Natural killer cell (primary cell): ENCODE measurements around the gene PAQR5. TPM values are rescaled to one million over a fixed set of nuclear protein-coding genes. Genes with fewer than 3 reads are reported as not detected.

Experiments used
- ATAC-seq, 3 donors: fragments of 150-1000 bp in 2 of 3; fragments of 200-7000 bp in 1 of 3; cut with Tn5 transposase; 1 replicate in 1 of 3; 2 replicates in 2 of 3; pipeline ENCODE4 v1.10.0; 2021; ENCODE audit warnings: mild to moderate bottlenecking in 2 of 3, moderate library complexity in 2 of 3
- DNase-seq, 2 donors: peaks; one replicate each; pipeline versions ENCODE4 v3.0.0 to v3.0.0-alpha.2; 2013 to 2021; ENCODE audit warnings: mixed read lengths in 1 of 2
- H3K27ac ChIP-seq: one replicate; pipeline ENCODE4 v1.5.1; 2013; ENCODE audit warnings: mild to moderate bottlenecking, low read length
- H3K27me3 ChIP-seq: one replicate; pipeline ENCODE4 v1.6.1; 2013; ENCODE audit warnings: low read length; ENCODE audit not compliant: control insufficient read depth, insufficient read depth
- H3K36me3 ChIP-seq: one replicate; pipeline ENCODE4 v1.6.1; 2013; ENCODE audit warnings: low read length; ENCODE audit not compliant: control insufficient read depth, insufficient read depth
- H3K4me1 ChIP-seq: one replicate; pipeline ENCODE4 v1.6.1; 2013; ENCODE audit warnings: low read length; ENCODE audit not compliant: control insufficient read depth, insufficient read depth
- H3K4me3 ChIP-seq: one replicate; pipeline ENCODE4 v1.5.1; 2013; ENCODE audit warnings: low read length
- H3K9me3 ChIP-seq: one replicate; pipeline ENCODE4 v1.6.1; 2013; ENCODE audit warnings: low read length; ENCODE audit not compliant: control insufficient read depth, insufficient read depth
- H3K27ac Mint-ChIP-seq, 2 donors: one replicate each; pipeline ENCODE4 v1.8.0; 2022; ENCODE audit warnings: mild to moderate bottlenecking in 2 of 2, mixed read lengths in 2 of 2, moderate library complexity in 1 of 2
- H3K27me3 Mint-ChIP-seq, 2 donors: one replicate each; pipeline ENCODE4 v1.8.0; 2022; ENCODE audit warnings: low read depth in 2 of 2, mixed read lengths in 2 of 2
- H3K36me3 Mint-ChIP-seq: one replicate; pipeline ENCODE4 v1.8.0; 2022; ENCODE audit warnings: mixed read lengths
- H3K4me1 Mint-ChIP-seq, 2 donors: one replicate each; pipeline ENCODE4 v1.8.0; 2022; ENCODE audit warnings: mixed read lengths in 2 of 2
- H3K4me3 Mint-ChIP-seq: one replicate; pipeline ENCODE4 v1.8.0; 2022; ENCODE audit warnings: mild to moderate bottlenecking, moderate library complexity, mixed read lengths
- H3K9me3 Mint-ChIP-seq, 2 donors: one replicate each; pipeline ENCODE4 v1.8.0; 2022; ENCODE audit warnings: mixed read lengths in 2 of 2
- WGBS: methylation state at CpG from one replicate; pipeline ENCODE4 v1.1.7; 2013; ENCODE audit warnings: missing lambda C conversion rate; ENCODE audit not compliant: insufficient coverage; 5-methylcytosine and 5-hydroxymethylcytosine counted together
- intact Hi-C: fragments of 100-400 bp; cut with micrococcal nuclease; formaldehyde crosslinking; loops from one replicate; pipeline ENCODE4 v1.14.2; 2022
- total RNA-seq, 4 donors: library from RNA; stranded (reverse); fragments of 120-200 nt in 1 of 4; gene quantifications; one replicate each; pipeline versions ENCODE4 v1.2.3 to v1.2.4, GENCODE V29; 2013 to 2022
- TF ChIP-seq, protein P1 (sequence below): fragments of 200-600 bp; IDR thresholded peaks from one replicate; pipeline ENCODE4 v1.8.0; 2022; ENCODE audit warnings: antibody characterized with exemption

PAQR5 gene
- total RNA-seq, 3 donors from 2014 or later (not counting 1 experiment from before 2014, with no cell fraction given): 0.40 to 1.1 (median 0.59) TPM

- Mint-ChIP-seq H3K36me3 (no peaks in the 10 kb centered on the region), H3K27ac (no peak overlapping the region), H3K4me3 (no peak overlapping the region), H3K9me3 (no peaks in the 10 kb centered on the region), H3K4me1 (peaks cover 0 to 8% of the 10 kb centered on the region in 2 donors), H3K27me3 (peaks cover 0 to 8% of the 10 kb centered on the region in 2 donors)
- 86% methylated on average over 5 of the region's 5 CpGs for WGBS
- Histone ChIP-seq H3K9me3 (no peaks in the 10 kb centered on the region), H3K36me3 (no peaks in the 10 kb centered on the region), H3K4me1 (peaks cover 6% of the 10 kb centered on the region), H3K27ac (no peak overlapping the region), H3K4me3 (no peak overlapping the region), H3K27me3 (no peaks in the 10 kb centered on the region)
- DNase-seq: no peak
- no peak for ATAC-seq
- intact Hi-C loops: no loop called here
- TF ChIP-seq, protein P1, sequence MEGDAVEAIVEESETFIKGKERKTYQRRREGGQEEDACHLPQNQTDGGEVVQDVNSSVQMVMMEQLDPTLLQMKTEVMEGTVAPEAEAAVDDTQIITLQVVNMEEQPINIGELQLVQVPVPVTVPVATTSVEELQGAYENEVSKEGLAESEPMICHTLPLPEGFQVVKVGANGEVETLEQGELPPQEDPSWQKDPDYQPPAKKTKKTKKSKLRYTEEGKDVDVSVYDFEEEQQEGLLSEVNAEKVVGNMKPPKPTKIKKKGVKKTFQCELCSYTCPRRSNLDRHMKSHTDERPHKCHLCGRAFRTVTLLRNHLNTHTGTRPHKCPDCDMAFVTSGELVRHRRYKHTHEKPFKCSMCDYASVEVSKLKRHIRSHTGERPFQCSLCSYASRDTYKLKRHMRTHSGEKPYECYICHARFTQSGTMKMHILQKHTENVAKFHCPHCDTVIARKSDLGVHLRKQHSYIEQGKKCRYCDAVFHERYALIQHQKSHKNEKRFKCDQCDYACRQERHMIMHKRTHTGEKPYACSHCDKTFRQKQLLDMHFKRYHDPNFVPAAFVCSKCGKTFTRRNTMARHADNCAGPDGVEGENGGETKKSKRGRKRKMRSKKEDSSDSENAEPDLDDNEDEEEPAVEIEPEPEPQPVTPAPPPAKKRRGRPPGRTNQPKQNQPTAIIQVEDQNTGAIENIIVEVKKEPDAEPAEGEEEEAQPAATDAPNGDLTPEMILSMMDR: no peak
Measured at GRCh38 chr15:69395991-69396390, 97.3 kb downstream of the PAQR5 start.

DNA sequence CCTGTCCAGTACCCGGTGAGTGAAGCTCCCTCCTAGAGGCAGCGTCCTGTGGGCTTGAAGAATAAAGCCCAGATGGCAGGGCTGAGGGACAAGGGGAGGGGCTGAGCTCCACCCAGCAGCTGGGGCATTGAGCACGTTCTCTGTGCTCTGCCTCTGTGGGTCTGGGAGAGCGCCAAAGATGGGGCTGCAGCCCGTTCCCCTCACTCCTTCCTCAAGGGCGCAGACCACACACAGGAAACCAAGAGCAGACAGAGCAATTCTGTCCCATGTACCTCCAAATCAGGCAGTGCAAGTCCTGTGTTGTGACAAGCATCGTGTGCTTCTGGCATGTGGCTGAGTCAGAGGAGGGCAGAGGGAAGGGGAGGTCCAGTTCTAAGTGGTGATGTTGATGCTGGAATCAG, 99.8 kb downstream of the PAQR5 start:
- H3K4me1 ChIP-seq: peaks cover 6% of the 10 kb centered on the region
- H3K36me3 Mint-ChIP-seq: no peaks in the 10 kb centered on the region
- no peaks in the 10 kb centered on the region for H3K9me3 Mint-ChIP-seq
- H3K4me3 Mint-ChIP-seq: no peak overlapping the region
- H3K27me3 Mint-ChIP-seq: peaks cover 0 to 2% of the 10 kb centered on the region in 2 donors
- no peak overlapping the region for H3K27ac Mint-ChIP-seq
- peaks cover 0 to 8% of the 10 kb centered on the region in 2 donors for H3K4me1 Mint-ChIP-seq
- no peak for ATAC-seq
- intact Hi-C loops: no loop called here
- no peak overlapping the region for H3K27ac ChIP-seq
- no peaks in the 10 kb centered on the region for H3K36me3 ChIP-seq
- 10% methylated on average over 7 of the region's 7 CpGs for WGBS
- no peaks in the 10 kb centered on the region for H3K27me3 ChIP-seq
- DNase-seq: no peak
- no peak overlapping the region for H3K4me3 ChIP-seq
- TF ChIP-seq, protein P1: no peak
- H3K9me3 ChIP-seq: no peaks in the 10 kb centered on the region

- Histone ChIP-seq H3K4me1 (no peaks in the 10 kb centered on the region), H3K36me3 (no peaks in the 10 kb centered on the region), H3K27me3 (no peaks in the 10 kb centered on the region), H3K27ac (no peak overlapping the region), H3K4me3 (no peak overlapping the region), H3K9me3 (no peaks in the 10 kb centered on the region)
- Mint-ChIP-seq H3K27me3 (no peaks in the 10 kb centered on the region), H3K27ac (no peak overlapping the region), H3K36me3 (no peaks in the 10 kb centered on the region), H3K4me3 (no peak overlapping the region), H3K9me3 (no peaks in the 10 kb centered on the region), H3K4me1 (no peaks in the 10 kb centered on the region)
- WGBS: 91% methylated on average over 6 of the region's 6 CpGs
- ATAC-seq (no peak), DNase-seq (no peak)
- intact Hi-C loops: no loop called here
- TF ChIP-seq, protein P1: no peak
Measured at GRCh38 chr15:69400850-69401249, 102.1 kb downstream of the PAQR5 start.

DNA sequence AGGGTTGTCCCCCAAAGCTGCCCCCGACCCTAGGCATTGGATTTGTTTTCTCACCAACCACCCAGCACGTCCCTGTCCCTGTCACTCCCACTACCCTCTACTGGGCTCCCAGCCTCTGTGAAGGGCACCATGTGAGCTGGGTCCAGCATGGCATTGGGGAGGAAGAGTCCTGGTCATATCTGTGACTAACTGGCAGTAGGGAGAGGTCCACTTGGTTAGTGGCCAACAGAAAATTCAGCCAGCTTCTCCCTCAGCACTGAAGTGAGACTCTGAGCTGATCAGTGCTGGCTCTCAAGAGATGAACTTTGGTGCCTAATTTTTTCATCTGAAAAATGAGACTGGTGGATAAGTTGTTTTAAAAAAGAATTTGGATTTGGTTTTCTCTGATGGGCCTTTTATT, 104.1 kb downstream of the PAQR5 start:
- H3K36me3 Mint-ChIP-seq: no peaks in the 10 kb centered on the region
- Histone ChIP-seq H3K27me3 (no peaks in the 10 kb centered on the region), H3K27ac (no peak overlapping the region), H3K4me1 (no peaks in the 10 kb centered on the region), H3K9me3 (no peaks in the 10 kb centered on the region), H3K4me3 (no peak overlapping the region), H3K36me3 (no peaks in the 10 kb centered on the region)
- WGBS: 14% methylated on average over 1 of the region's 2 CpGs
- no peaks in the 10 kb centered on the region for H3K4me1 Mint-ChIP-seq
- TF ChIP-seq, protein P1: no peak
- H3K27me3 Mint-ChIP-seq: peaks cover 0 to 2% of the 10 kb centered on the region in 2 donors
- ATAC-seq: no peak
- no peak overlapping the region for H3K4me3 Mint-ChIP-seq
- no peaks in the 10 kb centered on the region for H3K9me3 Mint-ChIP-seq
- no peak overlapping the region for H3K27ac Mint-ChIP-seq
- no peak for DNase-seq
- intact Hi-C loops: no loop called here
